ENCODE data around the gene NETO1.

NETO1 gene

DNA sequence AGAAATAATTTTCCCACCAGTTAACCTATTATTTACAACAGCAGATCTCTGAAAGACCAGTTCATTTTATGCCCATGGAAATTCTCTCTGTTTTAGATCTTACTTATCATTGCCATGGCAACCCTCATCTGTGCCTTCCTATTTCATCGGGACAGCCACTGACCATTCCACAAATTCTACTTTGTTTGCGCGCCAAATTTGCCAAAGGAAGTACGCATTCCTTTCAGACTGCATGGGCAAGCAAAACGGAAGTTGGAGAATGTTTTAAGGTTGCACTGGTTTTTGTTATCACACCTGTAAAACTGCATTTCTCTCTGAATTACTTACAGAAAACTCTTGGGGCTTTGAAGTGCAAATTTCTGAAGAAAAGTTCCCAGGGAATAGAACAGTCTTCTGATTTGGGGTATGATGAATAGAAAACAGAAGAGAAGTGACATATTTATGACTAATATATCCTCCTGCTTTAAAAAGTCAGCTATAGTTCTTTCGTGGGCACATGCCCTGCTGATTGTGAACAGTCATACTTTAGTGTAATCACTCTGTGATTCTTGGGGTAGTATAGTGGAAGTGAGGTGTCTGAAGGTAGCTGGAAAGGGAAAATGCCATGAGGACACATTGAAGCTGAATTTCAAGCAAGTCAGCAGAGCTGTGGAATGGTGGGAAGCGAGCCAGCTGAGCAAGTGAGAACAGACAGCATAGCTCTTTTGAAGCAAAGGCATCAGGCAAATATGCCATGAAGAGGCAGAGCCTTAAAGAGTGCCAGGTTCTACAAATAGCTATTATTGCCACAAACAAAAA is 20.9 kb downstream of the NETO1 start:
- no peak for DNase-seq

DNA sequence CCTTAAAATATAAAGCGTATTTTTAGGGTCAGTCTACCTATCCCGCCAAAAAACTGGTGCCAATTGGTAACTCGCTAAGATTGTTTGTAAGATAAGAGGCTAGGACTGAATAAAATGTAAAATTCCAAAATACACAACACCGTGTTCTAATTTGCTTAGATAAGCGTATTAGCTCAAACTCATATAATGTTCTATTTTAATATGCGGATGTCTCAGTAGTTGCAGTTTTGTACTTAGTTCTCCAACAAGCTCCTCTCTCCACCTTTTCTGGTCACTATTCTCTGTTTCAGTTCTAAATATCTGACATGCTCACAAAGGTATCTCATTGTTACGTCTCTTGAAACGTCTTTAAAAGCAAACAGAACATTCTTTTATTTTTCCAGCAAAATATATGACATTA is 24.0 kb downstream of the NETO1 start:
- no peak for DNase-seq

- no peak for DNase-seq
Observed at GRCh38 chr18:72840109-72840508, 27.7 kb downstream of the NETO1 start.

GRCh38 chr18:72834731-72835130 is 33.1 kb downstream of the NETO1 start:
- DNase-seq = no peak

GRCh38 chr18:72833471-72833870 is 34.3 kb downstream of the NETO1 start:
- no peak for DNase-seq

GRCh38 chr18:72830109-72830508 is 37.7 kb downstream of the NETO1 start:
- no peak for DNase-seq

- DNase-seq = no peak
Observed at GRCh38 chr18:72828601-72829000, 39.2 kb downstream of the NETO1 start.

DNA sequence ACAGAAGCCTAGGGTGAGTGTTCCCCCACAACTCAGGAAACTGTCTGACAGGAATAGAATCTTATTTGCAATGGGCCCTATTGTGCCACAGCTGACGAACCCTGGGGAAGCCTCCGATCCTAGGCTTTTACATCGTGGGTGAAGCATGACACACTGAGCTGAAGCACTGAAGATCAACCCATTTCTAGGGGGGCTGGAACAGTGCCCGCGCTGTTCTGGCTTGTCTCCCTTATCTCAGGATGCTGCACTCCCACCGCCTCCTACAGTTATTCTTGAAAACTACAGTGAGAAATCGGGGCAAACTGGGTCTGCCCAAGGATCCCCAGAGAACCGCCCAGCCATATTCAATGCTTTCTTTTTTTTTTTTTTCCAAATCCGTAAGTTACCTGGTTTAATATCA is 41.1 kb downstream of the NETO1 start:
- DNase-seq = no peak

GRCh38 chr18:72823345-72823744 is 44.4 kb downstream of the NETO1 start:
- DNase-seq = no peak

DNA sequence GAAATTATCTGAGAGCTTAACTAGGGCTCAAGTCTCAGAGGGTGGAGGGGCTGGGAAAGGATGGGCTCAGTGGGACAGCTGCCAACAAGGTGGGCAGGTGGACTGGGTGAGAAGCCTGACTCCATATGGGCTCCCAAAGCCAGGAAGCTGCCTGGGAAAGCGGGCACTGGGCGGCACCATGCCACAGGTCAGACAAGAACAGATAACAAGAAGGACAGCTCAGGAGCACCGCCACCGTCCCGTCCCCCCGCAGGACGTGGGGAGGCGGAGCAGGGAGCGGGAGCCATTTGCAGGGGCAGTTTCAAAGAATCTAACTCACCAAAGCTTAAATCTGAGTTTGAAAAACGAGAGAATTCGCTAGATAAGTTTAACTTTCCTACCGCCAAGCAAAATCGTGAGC is 45.6 kb downstream of the NETO1 start:
- no peak for DNase-seq

GRCh38 chr18:72820571-72820970 is 47.2 kb downstream of the NETO1 start:
- DNase-seq = no peak

DNA sequence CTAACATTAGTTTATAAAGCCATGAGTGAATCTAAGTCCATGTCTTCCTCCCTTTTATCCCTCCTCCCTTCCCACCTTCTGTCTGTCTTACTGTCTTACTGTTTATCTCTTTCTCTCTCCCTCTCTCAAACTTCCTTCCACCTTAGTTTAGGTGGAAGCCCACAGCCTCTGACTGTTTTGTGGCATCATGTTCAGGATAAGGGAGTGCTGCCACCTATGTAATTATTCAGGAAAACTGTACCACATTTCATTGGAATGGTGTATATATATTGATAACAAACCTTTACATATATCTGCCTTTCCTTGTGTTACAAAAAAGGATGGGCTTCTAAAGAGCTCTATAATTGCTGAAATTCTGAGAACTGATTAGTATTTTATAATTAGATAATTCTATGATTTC is 48.7 kb downstream of the NETO1 start:
- DNase-seq = no peak

GRCh38 chr18:72811047-72811446 is 56.7 kb downstream of the NETO1 start:
- no peak for DNase-seq

- DNase-seq = no peak
Observed at GRCh38 chr18:72808680-72809079, 59.1 kb downstream of the NETO1 start.

DNA sequence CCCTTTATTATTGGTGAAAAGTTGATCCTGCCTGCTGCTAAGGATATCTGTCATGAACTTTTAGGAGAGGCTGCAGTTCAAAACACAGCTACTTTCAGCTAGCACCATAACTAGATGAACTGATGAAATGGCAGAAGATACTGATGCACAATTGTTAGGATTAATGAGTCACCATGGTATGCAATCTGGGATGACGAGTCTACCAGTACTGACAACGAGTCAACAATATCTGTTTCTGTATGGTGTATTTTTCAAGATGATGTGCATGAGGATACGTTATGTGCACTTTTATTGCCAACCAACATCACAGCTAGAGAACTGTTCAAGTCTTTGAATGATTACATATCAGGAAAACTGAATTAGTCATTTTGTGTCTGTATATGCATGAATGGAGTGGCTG is 68.7 kb downstream of the NETO1 start:
- DNase-seq = no peak

DNA sequence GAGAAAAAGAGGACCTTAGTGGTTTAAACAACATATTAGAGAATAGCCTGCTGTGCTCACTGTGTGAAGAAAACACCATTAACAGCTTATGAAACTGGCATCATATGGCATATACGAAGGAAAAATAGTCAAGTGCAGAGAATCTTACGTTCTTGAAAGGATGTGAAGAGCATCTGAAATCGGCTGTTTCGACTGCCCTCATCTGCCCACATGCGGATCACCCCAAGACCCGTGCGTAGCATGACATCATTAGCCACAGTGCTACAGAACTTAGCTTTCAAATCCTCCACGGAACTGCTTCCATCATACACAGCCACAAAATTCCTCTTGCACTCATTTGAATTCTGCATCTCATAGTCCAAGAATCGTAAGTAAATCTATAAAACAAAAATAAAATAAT is 84.3 kb downstream of the NETO1 start:
- DNase-seq = no peak

GRCh38 chr18:72774914-72775313 is 92.9 kb downstream of the NETO1 start:
- DNase-seq = no peak

DNA sequence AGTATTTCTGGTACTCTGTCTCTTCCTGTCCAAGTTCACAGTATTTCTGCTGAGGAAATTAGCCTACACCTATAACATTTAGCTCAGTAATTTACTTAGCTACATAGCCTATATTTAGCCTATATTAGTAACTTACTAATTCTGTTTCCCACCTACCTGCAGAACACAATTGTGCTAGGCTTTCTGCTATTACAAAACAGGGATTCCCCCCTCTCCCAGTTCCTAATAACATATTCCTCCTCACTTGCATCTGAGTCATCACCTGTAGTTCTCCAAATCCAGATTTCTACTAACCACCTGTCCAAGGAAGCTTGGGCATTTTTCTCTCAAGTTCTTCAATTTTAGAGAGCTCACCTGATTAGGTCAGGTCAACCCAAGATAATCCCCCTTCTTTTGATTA is 94.9 kb downstream of the NETO1 start:
- DNase-seq = no peak

GRCh38 chr18:72768681-72769229 is 99.0 kb downstream of the NETO1 start:
- DNase-seq = no peak

GRCh38 chr18:72762515-72763122 is 105.2 kb downstream of the NETO1 start:
- DNase-seq = no peak

GRCh38 chr18:72752220-72752619 is 115.6 kb downstream of the NETO1 start:
- DNase-seq = no peak

DNA sequence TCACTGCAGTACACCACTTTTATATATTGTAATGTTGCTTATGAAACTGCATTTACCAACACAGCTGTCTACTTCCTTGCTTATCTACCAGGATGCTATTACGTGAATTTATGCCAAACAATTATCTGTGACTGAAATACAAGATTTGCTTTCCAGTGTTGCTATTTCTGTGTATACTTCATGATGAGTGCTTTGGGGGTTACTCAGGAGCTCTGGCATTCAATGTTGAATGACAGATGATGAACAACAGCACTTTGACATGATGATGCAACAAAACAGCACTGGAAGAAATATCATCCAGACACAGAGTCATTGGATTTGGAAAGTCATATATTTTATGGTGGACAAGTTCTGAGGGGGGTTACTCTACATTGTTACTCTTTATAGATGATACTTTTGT is 125.8 kb downstream of the NETO1 start:
- DNase-seq = no peak

- DNase-seq = no peak
Observed at GRCh38 chr18:72738136-72738535, 129.7 kb downstream of the NETO1 start.

DNA sequence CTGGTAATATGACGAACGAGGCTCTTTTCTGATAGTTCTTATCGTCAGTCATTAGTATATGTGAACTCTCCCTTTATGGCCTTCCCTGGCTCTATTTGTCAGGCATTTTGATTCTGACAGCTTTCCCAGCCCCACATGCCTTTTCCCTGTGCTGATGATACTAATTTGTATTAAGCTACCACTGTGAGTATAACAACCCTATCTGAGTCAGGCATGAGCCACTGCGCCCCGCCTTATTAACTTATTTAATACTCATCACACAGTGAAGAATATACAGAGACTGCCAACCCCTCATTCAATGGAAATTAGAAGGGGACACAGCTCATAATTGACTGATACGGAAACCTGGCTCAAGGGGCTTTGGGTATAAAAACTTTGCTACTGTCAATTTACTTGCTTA is 140.0 kb downstream of the NETO1 start:
- no peak for DNase-seq

Data from CD4-positive, alpha-beta T cell treated with Interleukin-6 for 4 hours (primary cell).